ENCODE data around the gene HYCC1. TPM values are rescaled to one million over a fixed set of nuclear protein-coding genes. Genes with fewer than 3 reads are reported as not detected.
"Not testable (repeated sequence)": the region's sequence is repeated elsewhere in the genome, so short reads cannot be mapped to it uniquely, and the experiment has no call there.

HYCC1 gene
- total RNA-seq, 1 donor from 2014 or later, result 44.4 TPM

GRCh38 chr7:22983257-22983855 lies 30.6 kb downstream of the HYCC1 start:
- DNase-seq, result no peak

GRCh38 chr7:22980422-22980821 lies 33.5 kb downstream of the HYCC1 start:
- DNase-seq, result peak; percentile 55

- DNase-seq, result no peak
Observed at GRCh38 chr7:22979861-22980260, 34.1 kb downstream of the HYCC1 start.

- DNase-seq, result no peak
Observed at GRCh38 chr7:22979251-22979650, 34.7 kb downstream of the HYCC1 start.

GRCh38 chr7:22974636-22975035 lies 39.3 kb downstream of the HYCC1 start:
- not testable (repeated sequence) for DNase-seq

- peak; percentile 46 for DNase-seq
Observed at GRCh38 chr7:22972207-22972606, 41.7 kb downstream of the HYCC1 start.

- DNase-seq, result no peak
Observed at GRCh38 chr7:22969010-22969431, 44.9 kb downstream of the HYCC1 start.

Other genes with a start within 250 kb of the HYCC1 start
- gene TOMM7, start 191.3 kb downstream of the HYCC1 start, total RNA-seq, result 69.8 and 111 TPM in 2 replicates
- 24.5 and 33.5 TPM in 2 replicates for gene KLHL7, start 91.7 kb upstream of the HYCC1 start, total RNA-seq
- 26.2 and 31.5 TPM in 2 replicates for gene NUP42, start 167.9 kb upstream of the HYCC1 start, total RNA-seq
- 0.65 and 0.68 TPM in 2 replicates for gene GPNMB, start 232.6 kb upstream of the HYCC1 start, total RNA-seq

Measured in dermis blood vessel endothelial cell (primary cell).